Measurements from ENCODE around the gene EIF4G3. TPM values are rescaled to one million over a fixed set of nuclear protein-coding genes. Genes with fewer than 3 reads are reported as not detected.

The EIF4G3 gene
- total and polyA plus RNA-seq, 2 donors (not counting 3 experiments of a cell fraction or from before 2014, with no cell fraction given) = 40.7 to 78.5 TPM

GRCh38 chr1:21032741-21033140 lies 144.0 kb downstream of the EIF4G3 start:
- TF ChIP-seq MAX (IDR thresholded peaks at IDR 0.05; ENCODE audit: insufficient read depth, insufficient read length) (no peak), POLR2A (IDR thresholded peaks at IDR 0.05; ENCODE audit: low read depth, low read length) (no peak), FOS (IDR thresholded peaks at IDR 0.05; ENCODE audit: borderline replicate concordance, insufficient read depth, low read length) (no peak), MYC (IDR thresholded peaks at IDR 0.05; ENCODE audit: low read depth, low read length) (no peak), GATA2 (IDR thresholded peaks at IDR 0.05; ENCODE audit: insufficient read depth, insufficient read length, low read depth, low read length) (no peak), POLR2AphosphoS5 (IDR thresholded peaks at IDR 0.05; ENCODE audit: insufficient read depth, low read depth, low read length) (no peak), CTCF (IDR thresholded peaks at IDR 0.05; ENCODE audit: extremely low read depth in 1 of 2, insufficient read depth in 1 of 2, low read depth in 1 of 2, low read length in 2 of 2) (no peak), JUN (IDR thresholded peaks at IDR 0.05; ENCODE audit: borderline replicate concordance, insufficient read depth, insufficient read length, low read depth) (no peak), EZH2 (IDR thresholded peaks at IDR 0.05; ENCODE audit: borderline replicate concordance, low read depth, low read length, severe bottlenecking) (no peak)
- intact Hi-C loops (cut with micrococcal nuclease) = no loop called here
- Histone ChIP-seq H3K4me1 (ENCODE audit: control insufficient read depth, extremely low read depth, insufficient read depth, low read length) (no peaks in the 10 kb centered on the region), H3K4me3 (replicated peaks in 1 of 3; ENCODE audit: insufficient read depth in 1 of 3, low read depth in 1 of 3, low read length in 3 of 3) (no peak overlapping the region), H4K20me1 (replicated peaks; ENCODE audit: control insufficient read depth, extremely low read depth, insufficient read depth, low read length) (no peaks in the 10 kb centered on the region), H3K27me3 (ENCODE audit: control insufficient read depth in 2 of 2, insufficient read depth in 2 of 2, low read length in 2 of 2) (no peaks in the 10 kb centered on the region), H3K27ac (ENCODE audit: insufficient read depth, low read depth, low read length) (no peak overlapping the region), H3K9ac (replicated peaks; ENCODE audit: extremely low read depth, insufficient read depth, low read length) (no peak overlapping the region), H3K4me2 (ENCODE audit: insufficient read depth, low read length) (no peak overlapping the region), H3K36me3 (ENCODE audit: control insufficient read depth in 2 of 2, extremely low read depth in 1 of 2, insufficient read depth in 2 of 2, low read length in 2 of 2) (no peaks in the 10 kb centered on the region), H3K9me3 (replicated peaks; ENCODE audit: control insufficient read depth, insufficient read depth, low read length) (no peaks in the 10 kb centered on the region), H2AFZ (ENCODE audit: low read depth, low read length) (no peak overlapping the region), H3K79me2 (ENCODE audit: control insufficient read depth, insufficient read depth, low read length) (peaks cover 49% of the 10 kb centered on the region), H3K9me1 (replicated peaks; ENCODE audit: control insufficient read depth, extremely low read depth, insufficient read depth, low read length) (no peaks in the 10 kb centered on the region)
- DNase-seq (ENCODE audit: low read depth, low spot score) (no peak), FAIRE-seq (no peak)
- CTCF ChIA-PET = interaction anchor here (1.4 kb wide), 2 partner anchors 10 to 13 kb away, joined by 3 read pairs; no protein-coding TSS in a partner anchor
- dilution Hi-C loops (cut with MboI; ENCODE audit: extremely low pct_ligation_motif_present, low sequenced_read_pairs) = no loop called here
- BruUV-seq (replicated peaks) = no TSS peak
- POLR2A ChIA-PET = no interaction called here

Data from endothelial cell of umbilical vein (primary cell).